GM12872 (cell line): ENCODE results near the gene VIPR2.

Experiments
- CTCF ChIP-seq: IDR thresholded peaks from 3 replicates; pipeline ENCODE4 v1.5.1; 2011; ENCODE audit warnings: low read depth, mild to moderate bottlenecking, low read length, moderate library complexity; ENCODE audit not compliant: insufficient read depth

The VIPR2 gene

GRCh38 chr7:159144758-159145489 lies at the start of gene VIPR2:
Gene VIPR2, minus strand, starts transcription at chr7:159144867. Its CDS starts 96 bp downstream, at chr7:159144771.
- no peak for TF ChIP-seq CTCF

- TF ChIP-seq CTCF = no peak
Observed at GRCh38 chr7:159193543-159194090, 49.0 kb upstream of the VIPR2 start.

GRCh38 chr7:159192725-159193453 lies 48.2 kb upstream of the VIPR2 start:
- TF ChIP-seq CTCF = no peak

GRCh38 chr7:159192013-159192412 lies 47.3 kb upstream of the VIPR2 start:
- TF ChIP-seq CTCF = no peak

GRCh38 chr7:159191236-159191635 lies 46.6 kb upstream of the VIPR2 start:
- TF ChIP-seq CTCF = no peak

GRCh38 chr7:159188011-159188410 lies 43.3 kb upstream of the VIPR2 start:
- TF ChIP-seq CTCF = no peak

- no peak for TF ChIP-seq CTCF
Observed at GRCh38 chr7:159179241-159179640, 34.6 kb upstream of the VIPR2 start.
